ENCODE data around the gene ABCC9.
A peak's percentile ranks its signal among the peaks of the same experiment; 100 is the strongest.

ABCC9 gene

DNA sequence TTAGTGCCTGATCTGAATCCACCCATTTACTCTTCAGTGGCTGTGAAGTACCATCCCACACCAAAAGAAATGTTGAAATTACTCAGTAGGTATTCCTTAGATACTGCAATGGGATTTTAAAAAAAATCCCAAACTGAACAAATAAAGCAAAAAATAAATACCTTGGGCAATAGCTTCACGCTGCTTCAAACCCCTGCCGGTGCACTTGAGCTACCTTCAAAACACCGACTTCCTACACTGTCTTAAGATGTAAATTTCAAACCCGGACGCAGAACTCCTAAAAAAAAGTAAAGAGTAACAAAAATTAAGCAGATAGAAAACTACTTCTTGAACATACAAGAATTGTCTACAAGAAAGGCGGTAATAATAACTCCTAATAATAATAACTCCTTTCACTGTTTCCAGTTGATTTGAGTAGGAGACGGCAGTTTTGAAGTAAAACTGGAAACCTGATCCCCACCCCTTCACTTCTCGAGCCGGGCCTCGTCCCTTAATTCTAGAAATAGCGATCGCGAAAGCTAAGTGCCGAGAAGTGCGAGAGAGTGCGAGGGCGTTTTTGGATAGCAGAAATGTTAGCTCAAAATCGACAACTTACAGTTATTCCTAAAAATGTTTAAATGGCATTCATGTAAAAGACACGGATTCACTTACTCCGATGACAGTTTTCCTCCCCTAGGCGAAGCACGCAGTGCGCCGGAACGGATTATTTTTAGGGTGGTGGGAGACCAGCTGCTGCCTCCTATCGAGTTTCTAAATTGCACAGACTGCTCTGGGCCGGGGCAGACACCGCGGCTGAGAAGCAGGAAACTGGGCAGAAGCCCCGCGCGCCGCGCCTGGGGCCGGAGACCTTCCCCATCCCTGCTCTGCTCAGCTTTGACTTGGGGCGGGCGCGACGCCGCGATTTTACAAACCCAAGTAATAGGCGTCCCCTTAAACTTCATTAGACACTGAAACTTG, at the start of gene ABCC9:
TSS of gene ABCC9 (minus strand) at position 878 of the 957 bp plus-strand sequence. CDS start 4,752 bp downstream, outside the sequence.
- no peak for DNase-seq (ENCODE audit: low read depth)

DNA sequence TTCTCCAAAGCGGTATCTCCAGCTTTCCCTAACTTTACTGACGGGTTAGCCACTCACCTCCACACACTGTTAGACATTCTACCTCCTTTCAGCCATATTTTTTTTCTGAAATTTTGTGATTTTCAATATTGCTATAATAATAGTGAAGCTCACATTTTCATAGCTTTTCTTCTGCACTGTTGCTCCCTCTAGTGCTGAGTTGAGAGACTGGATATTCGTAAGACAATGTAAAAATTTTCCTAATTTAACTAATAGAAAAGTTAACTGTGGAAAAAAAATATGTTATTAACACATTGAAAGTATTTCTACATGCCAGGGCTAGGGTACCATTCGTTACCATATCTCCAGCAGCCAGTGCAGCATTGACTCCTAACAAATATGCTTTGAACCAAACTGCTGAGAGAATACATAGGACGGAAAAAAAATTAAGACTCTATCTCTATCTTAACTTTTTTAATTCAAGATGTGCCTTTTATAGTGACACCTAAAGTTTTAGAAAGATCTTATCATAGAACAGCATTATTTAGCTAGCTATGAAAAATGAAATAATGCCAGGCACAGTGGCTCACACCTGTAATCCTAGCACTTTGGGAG, 48.7 kb upstream of the ABCC9 start:
- peak; percentile 19 for DNase-seq (ENCODE audit: low read depth)

DNA sequence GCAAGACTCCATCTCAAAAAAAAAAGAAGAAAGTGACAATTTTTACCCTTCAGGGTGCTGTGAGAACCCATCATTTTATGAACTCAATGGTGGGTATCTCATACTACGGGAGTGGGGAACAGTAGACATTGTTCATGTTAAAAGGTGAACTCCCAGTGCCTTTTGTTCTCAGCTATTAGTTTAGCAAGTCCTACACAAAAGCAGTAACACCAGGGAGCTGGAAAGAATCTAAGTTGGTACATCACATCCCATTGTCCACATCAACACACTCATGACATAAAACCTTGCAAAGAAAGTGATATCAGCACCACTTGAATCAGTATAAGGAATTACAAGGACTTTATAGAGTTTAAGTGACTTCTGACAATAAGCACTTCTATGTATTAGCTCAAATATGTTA, 47.4 kb upstream of the ABCC9 start:
- no peak for DNase-seq (ENCODE audit: low read depth)

DNA sequence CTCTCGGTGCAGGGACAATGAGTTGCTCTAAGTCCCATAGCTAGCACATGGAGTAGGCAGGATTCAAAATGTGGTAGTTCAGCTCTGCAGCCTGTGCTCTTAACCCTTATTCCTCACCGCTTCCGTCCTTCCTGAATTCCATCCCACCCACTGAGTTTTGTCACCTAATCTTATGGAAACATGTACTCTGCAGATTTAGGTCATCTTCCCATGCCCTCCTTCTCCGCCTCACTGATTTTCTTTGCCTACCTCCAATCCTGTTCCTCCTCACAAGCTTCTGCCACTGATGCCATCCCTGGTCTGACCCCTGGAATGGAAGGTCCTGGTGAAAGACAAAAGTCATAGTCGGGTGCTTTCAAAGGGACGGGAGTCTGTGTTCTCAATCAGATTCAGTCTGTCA, 46.5 kb upstream of the ABCC9 start:
- no peak for DNase-seq (ENCODE audit: low read depth)

DNA sequence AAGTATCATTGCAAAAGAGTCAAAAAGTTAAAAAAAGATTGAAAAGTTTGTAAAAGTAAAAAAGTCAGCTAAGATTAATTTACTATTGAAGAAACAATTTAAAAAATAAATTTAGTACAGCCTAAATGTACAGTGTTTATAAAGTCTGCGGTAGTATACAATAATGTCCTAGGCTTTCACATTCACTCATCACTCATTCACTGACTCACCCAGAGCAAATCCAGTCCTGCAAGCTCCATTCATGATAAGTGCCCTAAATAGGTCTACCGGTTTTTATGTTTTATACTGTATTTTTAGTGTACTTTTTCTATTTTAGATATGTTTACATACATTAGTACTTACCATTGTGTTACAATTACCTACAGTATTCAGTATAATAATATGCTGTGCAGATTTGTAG, 43.9 kb upstream of the ABCC9 start:
- DNase-seq (ENCODE audit: low read depth): no peak

DNA sequence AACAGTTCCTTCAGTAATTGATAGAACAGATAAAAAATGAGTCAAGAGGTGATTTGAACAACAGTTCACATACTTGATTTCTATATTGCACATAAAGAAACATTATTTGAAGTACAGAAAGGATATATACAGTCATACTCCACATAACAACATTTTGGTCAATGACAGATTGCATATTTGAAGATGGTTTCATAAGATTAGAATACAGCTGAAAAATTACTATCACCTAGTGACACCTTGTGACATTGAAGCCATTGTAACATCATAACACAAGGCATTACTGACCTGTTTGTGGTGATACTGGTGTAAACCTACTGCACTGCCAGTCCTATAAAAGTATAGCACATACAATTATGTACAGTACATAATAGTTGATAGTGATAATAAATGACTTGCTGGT, 43.1 kb upstream of the ABCC9 start:
- DNase-seq (ENCODE audit: low read depth): no peak

DNA sequence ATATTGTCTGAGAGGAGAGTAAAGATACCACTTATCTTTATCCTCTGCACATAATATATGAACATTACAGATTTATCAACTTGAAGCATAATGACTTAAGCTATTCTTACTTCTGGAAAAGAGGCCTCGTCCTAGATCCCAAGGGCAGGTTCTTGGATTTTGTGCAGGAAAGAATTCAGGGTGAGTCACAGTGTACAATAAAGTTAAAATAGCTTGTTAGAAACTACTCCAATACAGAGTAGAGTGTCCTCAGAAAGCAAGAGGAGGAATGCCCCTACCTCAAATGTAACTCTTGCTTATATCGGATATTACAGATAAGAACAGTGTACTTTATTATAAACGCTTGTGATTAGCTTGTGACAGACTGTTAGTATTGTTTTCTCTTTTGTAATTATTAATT, 41.9 kb upstream of the ABCC9 start:
- no peak for DNase-seq (ENCODE audit: low read depth)

DNA sequence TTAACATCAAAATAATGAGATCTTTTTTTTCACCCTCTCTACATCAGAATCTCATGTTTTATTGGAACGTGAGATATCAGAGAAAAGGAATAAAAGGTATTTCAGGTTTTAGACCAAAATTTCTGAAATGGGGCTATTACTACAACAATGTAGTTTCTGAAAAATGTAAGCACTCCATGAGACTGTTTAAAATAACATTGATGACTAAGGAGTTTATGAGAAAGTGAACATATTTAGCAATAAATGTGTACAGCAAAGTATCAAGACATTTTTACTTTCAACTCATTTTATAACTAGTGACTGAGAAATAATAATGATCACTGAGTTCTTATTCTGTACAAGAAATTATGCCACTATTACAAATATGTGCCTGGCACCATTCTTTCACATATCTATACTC, 39.3 kb upstream of the ABCC9 start:
- DNase-seq (ENCODE audit: low read depth): no peak

DNA sequence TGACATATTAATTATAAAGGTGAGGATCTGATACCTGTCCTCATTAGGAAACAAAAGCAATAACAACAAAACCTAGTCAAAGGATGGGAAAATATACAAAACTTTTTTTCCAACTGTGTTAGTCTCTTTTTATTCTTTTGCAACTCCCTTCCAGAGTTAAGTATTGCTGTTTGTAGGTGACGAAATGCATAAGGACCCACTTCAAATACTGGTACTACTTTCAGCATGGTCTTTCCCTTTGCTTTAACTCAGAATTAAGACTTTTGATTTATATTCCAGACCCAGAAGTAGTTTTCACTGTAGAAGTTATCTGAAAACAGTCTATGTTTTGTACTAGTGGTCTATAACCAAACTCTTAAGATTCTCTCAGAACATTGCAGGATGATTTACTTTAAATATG, 34.1 kb upstream of the ABCC9 start:
- DNase-seq (ENCODE audit: low read depth): no peak

DNA sequence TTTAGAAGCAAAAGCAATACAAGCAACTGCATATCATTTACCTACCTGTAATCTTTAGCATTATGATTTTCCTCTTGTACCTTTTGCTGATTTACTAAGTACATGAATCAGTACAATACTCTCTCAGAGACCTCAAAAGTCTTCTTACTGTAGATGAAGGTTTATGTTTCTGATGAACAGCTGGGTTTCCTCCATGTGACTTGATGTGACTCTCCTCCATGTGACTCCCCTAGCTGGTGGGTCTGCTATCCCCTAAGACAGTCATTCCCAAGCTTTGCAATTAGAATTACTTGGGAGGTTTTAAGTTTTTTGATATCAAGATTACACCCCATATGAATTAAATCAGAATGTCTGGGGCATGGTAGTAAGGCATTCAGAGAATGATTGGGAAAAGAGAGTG, 32.0 kb upstream of the ABCC9 start:
- DNase-seq (ENCODE audit: low read depth): no peak

DNA sequence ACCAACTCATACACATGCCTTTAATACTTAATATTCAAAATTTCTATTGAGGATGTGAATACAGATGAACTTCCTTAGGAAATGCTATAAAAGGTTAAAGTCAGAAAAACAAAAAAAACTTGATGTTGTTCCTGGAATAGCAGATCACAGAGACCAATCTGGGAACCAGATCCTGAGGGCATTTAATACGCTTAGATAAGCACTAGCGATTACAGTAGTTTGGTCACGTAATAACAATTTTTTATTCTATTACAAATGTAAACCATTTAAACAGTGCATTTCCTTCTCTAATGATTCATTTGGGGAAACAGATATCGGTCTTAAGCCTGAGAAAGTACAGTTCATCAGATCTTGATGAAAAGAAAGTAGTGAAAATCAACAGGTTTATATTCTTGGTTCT, 30.8 kb upstream of the ABCC9 start:
- DNase-seq (ENCODE audit: low read depth): no peak

DNA sequence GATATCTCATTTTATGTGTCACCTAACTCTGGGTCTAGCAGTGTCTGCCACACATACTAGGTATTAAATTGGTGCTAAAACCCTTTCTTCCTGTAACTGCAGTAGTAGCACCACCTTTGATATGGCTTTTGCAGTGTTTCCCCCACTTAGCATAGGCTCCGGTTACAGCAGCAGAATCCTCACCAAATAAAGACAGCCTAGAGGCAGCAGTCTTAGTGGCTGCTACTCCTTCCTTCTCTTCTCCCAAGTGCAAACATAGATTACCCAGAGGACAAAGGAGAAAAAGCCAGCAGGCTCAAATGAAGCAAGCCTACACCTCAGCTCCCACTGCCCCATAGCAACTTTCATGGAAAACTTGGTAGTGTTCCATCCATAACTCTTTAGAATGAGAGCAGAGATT, 30.1 kb upstream of the ABCC9 start:
- no peak for DNase-seq (ENCODE audit: low read depth)

DNA sequence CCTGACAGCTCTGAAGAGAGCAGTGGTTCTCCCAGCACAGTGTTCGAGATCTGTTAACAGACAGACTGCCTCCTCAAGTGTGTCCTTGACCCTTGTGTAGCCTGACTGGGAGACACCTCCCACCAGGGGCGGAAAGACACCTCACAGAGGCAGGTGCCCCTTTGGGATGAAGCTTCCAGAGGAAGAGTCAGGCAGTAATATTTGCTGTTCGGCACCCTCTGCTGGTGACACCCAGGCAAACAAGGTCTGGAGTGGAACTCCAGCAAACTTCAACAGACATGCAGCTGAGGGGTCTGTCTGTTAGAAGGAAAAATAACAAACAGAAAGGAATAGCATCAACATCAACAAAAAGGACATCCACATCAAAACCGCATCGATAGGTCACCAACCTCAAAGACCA, 21.6 kb upstream of the ABCC9 start:
- DNase-seq (ENCODE audit: low read depth): no peak

DNA sequence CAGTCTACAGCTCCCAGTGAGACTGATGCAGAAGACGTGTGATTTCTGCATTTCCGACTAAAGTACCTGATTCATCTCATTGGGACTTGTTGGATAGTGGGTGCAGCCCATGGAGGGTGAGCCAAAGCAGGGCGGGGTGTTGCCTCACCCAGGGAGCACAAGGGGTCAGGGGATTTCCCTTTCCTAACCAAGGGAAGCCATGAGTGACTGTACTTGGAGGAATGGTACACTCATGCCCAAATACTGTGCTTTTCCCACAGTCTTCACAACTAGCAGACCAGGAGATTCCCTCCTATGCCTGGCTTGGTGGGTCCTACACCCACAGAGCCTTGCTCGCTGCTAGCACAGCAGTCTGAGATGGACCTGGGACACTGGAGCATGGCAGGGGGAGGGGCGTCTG, 21.0 kb upstream of the ABCC9 start:
- DNase-seq (ENCODE audit: low read depth): no peak

DNA sequence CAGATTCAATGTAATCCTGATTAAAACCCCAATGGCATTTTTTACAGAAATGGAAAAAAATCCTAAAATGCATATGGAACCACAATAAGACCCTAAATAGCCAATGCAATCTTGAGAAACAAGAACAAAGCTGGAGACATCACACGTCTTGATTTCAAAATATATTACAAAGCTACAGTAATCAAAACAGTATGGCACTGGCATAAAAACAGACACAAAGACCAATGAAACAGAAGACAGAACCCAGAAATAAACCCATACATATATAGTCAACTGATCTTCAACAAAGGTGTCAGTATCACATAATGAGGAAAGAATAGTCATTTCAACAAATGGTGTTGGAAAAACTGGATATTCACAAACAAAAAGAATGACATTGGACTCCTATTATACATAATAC, 9.4 kb upstream of the ABCC9 start:
- DNase-seq (ENCODE audit: low read depth): no peak

DNA sequence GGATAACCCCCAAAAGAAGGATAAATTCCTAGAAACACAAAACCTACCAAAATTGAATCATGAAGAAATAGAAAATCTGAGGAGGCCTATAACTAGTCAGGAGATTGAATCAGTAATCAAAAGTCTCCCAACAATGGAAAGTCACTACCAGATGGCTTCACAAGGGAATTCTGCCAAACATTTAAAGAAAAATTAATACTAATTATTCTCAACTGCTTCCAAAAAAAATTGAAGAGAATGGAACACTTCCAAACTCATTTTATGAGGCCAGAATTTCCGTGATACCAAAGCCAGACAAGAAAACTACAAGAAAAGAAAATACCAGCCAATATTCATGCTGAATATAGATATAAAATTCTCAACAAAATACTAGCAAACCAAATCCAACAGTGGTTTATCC, 7.8 kb upstream of the ABCC9 start:
- DNase-seq (ENCODE audit: low read depth): no peak

DNA sequence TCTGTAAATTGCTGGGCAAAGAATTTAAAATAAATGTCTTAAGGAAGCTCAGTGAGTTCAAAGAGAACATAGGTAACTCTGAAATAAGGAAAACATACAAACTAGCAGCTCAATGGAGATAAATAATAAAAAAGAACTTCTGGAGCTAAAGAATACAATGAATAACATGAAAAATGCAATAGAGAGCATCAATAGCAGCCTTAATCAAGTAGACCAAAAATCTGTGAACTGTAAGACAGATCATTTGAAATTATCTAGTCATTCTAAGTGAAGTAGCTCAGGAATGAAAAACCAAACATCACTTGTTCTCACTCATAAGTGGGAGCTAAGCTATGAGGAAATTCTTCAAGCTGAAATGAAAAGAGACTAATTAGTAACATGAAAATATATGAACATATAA, 5.8 kb upstream of the ABCC9 start:
- DNase-seq (ENCODE audit: low read depth): no peak

DNA sequence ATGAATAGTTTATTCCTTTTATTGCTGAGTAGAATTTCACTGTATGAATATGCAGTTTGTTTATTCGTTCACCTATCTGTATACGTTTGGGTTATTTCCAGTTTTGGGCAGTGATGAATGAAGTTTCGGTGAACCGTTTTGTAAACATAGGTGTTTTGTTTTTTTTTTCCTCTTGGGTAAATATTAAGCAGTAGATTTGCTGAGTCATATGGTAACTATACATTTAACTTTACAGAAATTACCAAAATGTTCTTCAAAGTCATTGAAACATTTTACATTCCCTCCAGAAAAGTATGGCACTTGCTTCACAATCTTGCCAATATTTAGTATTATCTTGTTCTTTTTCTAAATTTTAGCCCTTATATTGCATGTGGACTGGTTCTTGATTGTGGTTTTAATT, 3.8 kb upstream of the ABCC9 start:
- no peak for DNase-seq (ENCODE audit: low read depth)

DNA sequence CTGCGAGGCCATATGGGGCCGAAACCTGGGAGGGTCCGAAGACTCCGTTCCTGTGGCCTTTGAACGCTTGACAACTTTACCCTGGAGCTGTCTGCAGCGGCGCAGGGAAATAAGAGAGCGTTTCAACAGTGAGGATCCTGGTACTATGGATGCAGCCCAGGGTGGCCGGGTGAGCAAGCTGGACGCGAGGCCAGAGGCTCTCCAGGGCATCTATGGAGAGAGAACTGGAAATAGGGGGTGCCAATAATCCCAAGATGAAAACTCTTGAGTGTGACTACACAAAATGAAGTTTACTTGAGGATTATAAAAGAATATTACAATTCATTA, 1.1 kb upstream of the ABCC9 start:
- no peak for DNase-seq (ENCODE audit: low read depth)

DNA sequence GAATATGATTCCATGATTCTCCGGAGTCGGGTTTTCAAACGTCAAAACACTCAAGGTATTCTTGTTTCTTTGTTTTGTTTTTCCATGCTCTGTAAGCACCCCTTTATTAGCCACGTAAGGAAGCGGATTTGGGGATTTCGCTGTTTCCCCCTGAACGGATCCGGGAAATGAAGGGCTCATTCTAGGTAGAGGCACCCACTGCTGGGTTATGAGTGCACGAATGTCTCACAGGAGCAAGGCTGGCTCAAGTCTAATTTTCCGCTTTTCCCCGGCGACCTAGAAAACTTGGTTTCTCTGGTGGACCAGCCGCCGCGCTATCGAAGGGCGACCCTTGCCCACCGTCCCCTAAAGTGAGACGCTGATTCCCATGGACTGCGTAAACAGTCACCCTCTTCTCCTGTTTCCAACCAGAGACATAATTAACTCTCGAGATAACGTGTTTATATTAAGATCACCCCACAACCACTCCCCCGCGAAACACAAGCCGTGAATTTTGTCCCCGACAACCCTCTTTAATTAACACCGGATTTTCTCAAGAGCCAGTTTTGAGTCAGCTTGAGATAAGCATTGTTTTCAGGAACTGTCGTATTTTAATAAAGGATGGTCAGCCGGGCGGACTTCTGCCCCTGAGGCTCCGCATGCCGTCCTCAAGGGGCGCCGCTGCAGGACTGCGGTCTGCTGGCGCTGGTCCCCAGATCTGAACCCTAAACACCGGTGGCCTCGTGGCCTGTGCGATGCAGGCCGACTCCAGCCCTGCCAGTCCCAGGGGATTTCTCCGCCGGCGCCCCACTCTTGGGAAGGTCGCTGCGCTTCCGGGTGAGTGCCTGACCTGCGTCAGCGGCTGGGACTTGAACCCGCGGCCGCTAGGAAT, 515 bp upstream of the ABCC9 start:
- DNase-seq (ENCODE audit: low read depth): no peak

DNA sequence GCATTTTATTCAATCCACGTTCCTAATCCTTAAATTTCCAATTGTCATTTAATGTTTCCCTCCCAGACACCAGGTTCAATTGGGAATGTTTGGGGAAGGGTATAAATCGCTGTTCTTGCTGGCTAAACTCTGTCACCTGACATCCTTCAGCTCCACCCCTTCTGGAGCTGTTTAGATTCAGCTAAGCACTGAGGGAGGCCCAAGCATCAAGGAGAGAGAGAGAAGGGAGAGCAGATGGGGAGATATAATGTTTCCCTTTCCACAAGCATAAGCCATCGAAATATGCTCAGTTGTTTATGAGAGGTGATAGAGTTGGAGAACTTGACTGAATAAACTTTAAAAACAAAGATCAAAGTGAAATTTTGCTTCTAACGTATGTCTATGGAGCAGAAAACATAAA, 1.8 kb downstream of the ABCC9 start:
- no peak for DNase-seq (ENCODE audit: low read depth)

DNA sequence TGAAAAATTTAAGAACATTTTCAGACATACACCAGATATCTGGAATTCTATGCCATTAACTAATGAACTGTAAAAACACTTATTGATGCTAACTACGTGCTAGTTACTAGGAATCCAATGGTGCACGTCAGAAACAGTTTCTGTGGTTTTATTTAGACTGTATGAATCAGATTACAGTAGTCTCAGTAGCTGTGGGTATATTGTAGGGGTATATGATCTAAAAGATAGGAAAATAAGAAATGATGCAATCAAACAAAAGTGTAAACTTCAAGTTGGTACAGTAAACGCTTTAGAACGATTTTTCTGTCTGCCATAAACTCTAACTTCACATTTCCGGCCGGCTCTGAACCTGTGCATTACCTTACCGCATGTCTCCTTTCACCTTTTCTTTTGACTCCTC, 2.3 kb downstream of the ABCC9 start:
- no peak for DNase-seq (ENCODE audit: low read depth)

DNA sequence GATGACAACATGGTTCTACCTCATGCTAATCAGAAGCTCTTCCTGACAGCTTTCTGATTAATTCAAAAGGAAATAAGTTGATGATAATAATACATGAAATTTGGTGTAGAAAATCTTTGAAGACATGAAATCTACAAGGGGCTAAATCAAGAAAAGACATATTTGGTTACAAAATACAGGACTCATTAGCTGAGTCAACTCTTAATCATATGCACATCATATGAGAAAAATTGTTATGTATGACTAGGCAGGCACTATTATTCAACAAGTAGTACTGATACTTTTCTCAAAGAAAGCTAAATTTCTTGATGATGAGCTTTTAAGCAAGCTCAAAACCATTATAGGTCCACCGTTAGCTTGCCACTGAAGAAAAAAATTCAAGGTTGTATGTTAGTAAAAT, 7.1 kb downstream of the ABCC9 start:
- DNase-seq (ENCODE audit: low read depth): peak; percentile 48

Measured in stromal cell of bone marrow (primary cell).